ENCODE measurements around the gene C6orf132.
"Not testable (repeated sequence)": the region's sequence is repeated elsewhere in the genome, so short reads cannot be mapped to it uniquely, and the experiment has no call there.

C6orf132 gene

GRCh38 chr6:42158631-42159030 is 16.2 kb upstream of the C6orf132 start:
- no peak for DNase-seq

- DNase-seq = no peak
Observed at GRCh38 chr6:42158011-42158410, 15.6 kb upstream of the C6orf132 start.

- no peak for DNase-seq
Observed at GRCh38 chr6:42156638-42157037, 14.2 kb upstream of the C6orf132 start.

GRCh38 chr6:42155293-42155692 is 12.9 kb upstream of the C6orf132 start:
- DNase-seq = no peak

- peak in 1 of 2 experiments; percentile 16 for DNase-seq
Observed at GRCh38 chr6:42154461-42155209, 12.2 kb upstream of the C6orf132 start.

- no peak for DNase-seq
Observed at GRCh38 chr6:42153921-42154320, 11.5 kb upstream of the C6orf132 start.

GRCh38 chr6:42152528-42153213 is 10.3 kb upstream of the C6orf132 start:
- not testable (repeated sequence) for DNase-seq

- DNase-seq = no peak
Observed at GRCh38 chr6:42152024-42152423, 9.6 kb upstream of the C6orf132 start.

- DNase-seq = no peak
Observed at GRCh38 chr6:42150254-42150653, 7.8 kb upstream of the C6orf132 start.

- no peak for DNase-seq
Observed at GRCh38 chr6:42148058-42148457, 5.6 kb upstream of the C6orf132 start.

GRCh38 chr6:42147138-42147562 is 4.7 kb upstream of the C6orf132 start:
- DNase-seq = no peak

GRCh38 chr6:42141603-42142117 is 760 bp downstream of the C6orf132 start:
- no peak for DNase-seq

- DNase-seq = no peak
Observed at GRCh38 chr6:42140756-42141602, 1.4 kb downstream of the C6orf132 start.

- no peak for DNase-seq
Observed at GRCh38 chr6:42140032-42140431, 2.4 kb downstream of the C6orf132 start.

GRCh38 chr6:42138630-42139619 is 3.5 kb downstream of the C6orf132 start:
- DNase-seq = no peak

GRCh38 chr6:42138190-42138589 is 4.2 kb downstream of the C6orf132 start:
- DNase-seq = no peak

- DNase-seq = no peak
Observed at GRCh38 chr6:42137194-42137753, 5.1 kb downstream of the C6orf132 start.

GRCh38 chr6:42136508-42137193 is 5.8 kb downstream of the C6orf132 start:
- no peak for DNase-seq

GRCh38 chr6:42135722-42136121 is 6.7 kb downstream of the C6orf132 start:
- DNase-seq = no peak

GRCh38 chr6:42135161-42135560 is 7.3 kb downstream of the C6orf132 start:
- no peak for DNase-seq

GRCh38 chr6:42133926-42134325 is 8.5 kb downstream of the C6orf132 start:
- DNase-seq = no peak

Measured in cerebellar nuclear complex (tissue), 1 donor.